HCT116 (cell line): ENCODE data around the gene NGF. TPM values are rescaled to one million over a fixed set of nuclear protein-coding genes. Genes with fewer than 3 reads are reported as not detected.

ENCODE experiments used
- ATAC-seq: fragments of 200-7000 bp; cut with Tn5 transposase; 2 replicates; pipeline ENCODE4 v1.9.1; 2020; ENCODE audit warnings: mild to moderate bottlenecking, moderate library complexity
- BruUV-seq: library from RNA; stranded (reverse); fragments of 400-500 nt; replicated peaks from 2 replicates; lab custom pipeline; 2021; lab: Mats Ljungman, UMichigan
- CTCF ChIA-PET: fragments of 300-600 bp; sonication (Branson Sonifier 250); formaldehyde crosslinking; loops from one replicate; lab custom pipeline; 2021; ENCODE audit warnings: antibody characterized with exemption; lab: Charles Lee
- POLR2A ChIA-PET: fragments of 300-600, 350-600 bp; sonication (Branson Sonifier 250); formaldehyde crosslinking; loops from one replicate; lab custom pipeline; 2021; ENCODE audit warnings: antibody characterized with exemption; lab: Charles Lee
- RAD21 ChIA-PET, 2 experiments: fragments of 300-600 bp; sonication (Branson Sonifier 250); formaldehyde crosslinking; loops; one replicate each; lab custom pipeline; 2023; ENCODE audit warnings: low total read pairs in 2 of 2; ENCODE audit not compliant: uncharacterized antibody in 2 of 2, unreplicated experiment in 2 of 2, low non-redundant PET in 1 of 2; lab: Charles Lee
- DNase-seq: peaks from one replicate; pipeline ENCODE4 v3.0.0-alpha.2; 2010; ENCODE audit warnings: low read depth, low spot score
- H2AFZ ChIP-seq: fragments of 200-600 bp; shearing (Covaris generic), sonication (generic); 2 replicates; pipeline ENCODE4 v1.6.1; 2017; ENCODE audit warnings: low read depth, mixed run types, mixed read lengths, antibody characterized with exemption, low read length; ENCODE audit not compliant: poor library complexity, severe bottlenecking
- H3K27ac ChIP-seq: 2 replicates; pipeline ENCODE4 v1.5.1; 2012; ENCODE audit warnings: low read depth, low read length
- H3K27me3 ChIP-seq: fragments of 200-600 bp; sonication (generic); 2 replicates; pipeline ENCODE4 v1.6.1; 2016; ENCODE audit warnings: mixed run types, low read length, mixed read lengths; ENCODE audit not compliant: insufficient read depth
- H3K36me3 ChIP-seq, 2 experiments: fragments of 200-500 bp in 1 of 2; fragments of 200-600 bp in 1 of 2; sonication (Bioruptor generic) in 1 of 2; sonication (generic) in 1 of 2; 2 replicates each; pipeline versions ENCODE4 v1.5.1 to v1.6.1; 2014 to 2016; ENCODE audit warnings: low read length in 2 of 2, inconsistent platforms in 1 of 2, mixed read lengths in 1 of 2, mixed run types in 1 of 2; ENCODE audit not compliant: insufficient read depth in 2 of 2, control insufficient read depth in 1 of 2
- H3K4me1 ChIP-seq, 2 experiments: fragments of 200-600 bp in 1 of 2; sonication (generic) in 1 of 2; 2 replicates each; pipeline versions ENCODE4 v1.5.1 to v1.6.1; 2012 to 2017; ENCODE audit warnings: low read length in 2 of 2, inconsistent platforms in 1 of 2, mild to moderate bottlenecking in 1 of 2, mixed read lengths in 1 of 2, mixed run types in 1 of 2, moderate library complexity in 1 of 2; ENCODE audit not compliant: insufficient read depth in 2 of 2, control insufficient read depth in 1 of 2
- H3K4me2 ChIP-seq: fragments of 200-600 bp; sonication (generic); 2 replicates; pipeline ENCODE4 v1.6.1; 2017; ENCODE audit warnings: mixed run types, low read length, mixed read lengths
- H3K4me3 ChIP-seq, 2 experiments: fragments of 200-600 bp in 1 of 2; sonication (generic) in 1 of 2; replicated peaks in 1 of 2; 2 replicates each; pipeline ENCODE4 v1.5.1; 2011 to 2016; ENCODE audit warnings: low read length in 2 of 2, control low read depth in 1 of 2, low read depth in 1 of 2, mild to moderate bottlenecking in 1 of 2, mixed read lengths in 1 of 2, mixed run types in 1 of 2
- H3K79me2 ChIP-seq: fragments of 200-600 bp; sonication (generic); 2 replicates; pipeline ENCODE4 v1.6.1; 2017; ENCODE audit warnings: mild to moderate bottlenecking, mixed run types, low read length, moderate library complexity, mixed read lengths; ENCODE audit not compliant: insufficient read depth
- H3K9ac ChIP-seq: fragments of 200-600 bp; sonication (generic); 2 replicates; pipeline ENCODE4 v1.6.1; 2016; ENCODE audit warnings: low read length, mixed read lengths
- H3K9me2 ChIP-seq: fragments of 200-600 bp; sonication (generic), shearing (Covaris generic); 2 replicates; pipeline ENCODE4 v1.6.1; 2017; ENCODE audit warnings: mixed run types, mild to moderate bottlenecking, moderate library complexity; ENCODE audit not compliant: insufficient read depth
- H3K9me3 ChIP-seq, 2 experiments: fragments of 200-500 bp in 1 of 2; fragments of 200-600 bp in 1 of 2; sonication (Bioruptor generic) in 1 of 2; sonication (generic) in 1 of 2; 2 replicates each; pipeline ENCODE4 v1.6.1; 2014 to 2017; ENCODE audit warnings: low read length in 2 of 2, mixed read lengths in 2 of 2, inconsistent platforms in 1 of 2, low read depth in 1 of 2, mild to moderate bottlenecking in 1 of 2, mixed run types in 1 of 2, moderate library complexity in 1 of 2; ENCODE audit not compliant: control insufficient read depth in 1 of 2, insufficient read depth in 1 of 2
- H4K20me1 ChIP-seq: fragments of 200-600 bp; sonication (generic), shearing (Covaris generic); 2 replicates; pipeline ENCODE4 v1.6.1; 2017; ENCODE audit warnings: mixed run types, mild to moderate bottlenecking, moderate library complexity; ENCODE audit not compliant: insufficient read depth
- CBX3 ChIP-seq: IDR thresholded peaks from 2 replicates; pipeline ENCODE4 v1.6.1; 2012; ENCODE audit warnings: low read depth
- CEBPB ChIP-seq: IDR thresholded peaks from 2 replicates; pipeline ENCODE4 v1.6.1; 2012; ENCODE audit warnings: low read depth
- EGR1 ChIP-seq: IDR thresholded peaks from 2 replicates; pipeline ENCODE4 v1.6.1; 2012; ENCODE audit warnings: low read depth
- ELF1 ChIP-seq: IDR thresholded peaks from 2 replicates; pipeline ENCODE4 v1.6.1; 2012; ENCODE audit warnings: low read depth, borderline replicate concordance
- EZH2 ChIP-seq: fragments of 200-600 bp; sonication (generic); IDR thresholded peaks from 2 replicates; pipeline ENCODE4 v1.6.1; 2017; ENCODE audit warnings: antibody characterized with exemption, mixed run types
- FOSL1 ChIP-seq: IDR thresholded peaks from 2 replicates; pipeline ENCODE4 v1.6.1; 2012; ENCODE audit warnings: low read depth
- JUND ChIP-seq: IDR thresholded peaks from 2 replicates; pipeline ENCODE4 v1.6.1; 2012
- POLR2A ChIP-seq: IDR thresholded peaks from 2 replicates; pipeline ENCODE4 v1.7.0; 2011; ENCODE audit warnings: borderline replicate concordance; ENCODE audit not compliant: insufficient read depth, insufficient read length; ENCODE audit errors: extremely low read depth
- POLR2AphosphoS5 ChIP-seq: IDR thresholded peaks from 2 replicates; pipeline ENCODE4 v1.6.1; 2011; ENCODE audit warnings: mild to moderate bottlenecking, low read depth, low read length, moderate library complexity
- SIN3A ChIP-seq: IDR thresholded peaks from 2 replicates; pipeline ENCODE4 v1.6.1; 2012; ENCODE audit warnings: low read depth
- SRF ChIP-seq: IDR thresholded peaks from 2 replicates; pipeline ENCODE4 v1.6.1; 2012; ENCODE audit warnings: low read depth
- TCF7L2 ChIP-seq: IDR thresholded peaks from 2 replicates; pipeline ENCODE4 v1.7.0; 2011; ENCODE audit warnings: borderline replicate concordance, inconsistent platforms; ENCODE audit not compliant: insufficient read depth, insufficient read length; ENCODE audit errors: extremely low read depth
- ZFX ChIP-seq: fragments of 450-650 bp; IDR thresholded peaks from 2 replicates; pipeline ENCODE4 v1.6.1; 2017
- ZNF274 ChIP-seq: fragments of 200-500 bp; sonication (Bioruptor generic); IDR thresholded peaks from 2 replicates; pipeline ENCODE4 v1.6.1; 2014; ENCODE audit warnings: mild to moderate bottlenecking, low read depth, low read length, inconsistent platforms
- intact Hi-C: fragments of 100-400 bp; cut with micrococcal nuclease; formaldehyde crosslinking; loops from 2 replicates; pipeline ENCODE4 v1.10.0; 2022
- total RNA-seq: library from RNA; stranded (reverse); gene quantifications from one replicate; pipeline ENCODE4 v1.2.1, GENCODE V29; 2021; ENCODE audit not compliant: unreplicated experiment
- TF ChIP-seq, protein P1 (sequence below): IDR thresholded peaks from 2 replicates; pipeline ENCODE4 v1.6.1; 2012
- TF ChIP-seq, protein P2 (sequence below): IDR thresholded peaks from 2 replicates; pipeline ENCODE4 v1.6.1; 2012; ENCODE audit warnings: low read depth

NGF gene
- total RNA-seq, 1 experiment from 2014 or later = not detected

DNA sequence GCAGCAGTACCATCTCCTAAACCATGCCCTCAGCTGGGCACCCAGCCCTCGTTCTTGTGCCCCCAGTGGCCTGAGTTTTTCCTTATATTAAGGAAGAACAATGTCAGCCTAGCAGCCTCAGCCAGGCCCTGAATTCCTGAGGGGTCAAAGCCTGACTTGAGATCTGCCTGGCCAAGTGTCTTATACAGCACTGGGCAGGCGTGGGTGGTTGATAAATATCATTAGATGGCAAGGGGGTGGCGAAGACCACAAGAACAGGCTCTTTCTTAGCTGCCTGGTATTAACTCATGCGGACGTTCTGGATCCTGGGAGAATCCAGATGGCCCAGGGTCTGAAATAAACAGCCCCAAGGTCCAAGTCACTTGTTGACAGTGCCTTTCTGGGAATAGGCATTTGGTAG is 18.3 kb downstream of the NGF start (continued):
- TF ChIP-seq TCF7L2 = no peak
- no peak for TF ChIP-seq SRF
- TF ChIP-seq, protein P1, sequence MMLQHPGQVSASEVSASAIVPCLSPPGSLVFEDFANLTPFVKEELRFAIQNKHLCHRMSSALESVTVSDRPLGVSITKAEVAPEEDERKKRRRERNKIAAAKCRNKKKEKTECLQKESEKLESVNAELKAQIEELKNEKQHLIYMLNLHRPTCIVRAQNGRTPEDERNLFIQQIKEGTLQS = no peak

DNA sequence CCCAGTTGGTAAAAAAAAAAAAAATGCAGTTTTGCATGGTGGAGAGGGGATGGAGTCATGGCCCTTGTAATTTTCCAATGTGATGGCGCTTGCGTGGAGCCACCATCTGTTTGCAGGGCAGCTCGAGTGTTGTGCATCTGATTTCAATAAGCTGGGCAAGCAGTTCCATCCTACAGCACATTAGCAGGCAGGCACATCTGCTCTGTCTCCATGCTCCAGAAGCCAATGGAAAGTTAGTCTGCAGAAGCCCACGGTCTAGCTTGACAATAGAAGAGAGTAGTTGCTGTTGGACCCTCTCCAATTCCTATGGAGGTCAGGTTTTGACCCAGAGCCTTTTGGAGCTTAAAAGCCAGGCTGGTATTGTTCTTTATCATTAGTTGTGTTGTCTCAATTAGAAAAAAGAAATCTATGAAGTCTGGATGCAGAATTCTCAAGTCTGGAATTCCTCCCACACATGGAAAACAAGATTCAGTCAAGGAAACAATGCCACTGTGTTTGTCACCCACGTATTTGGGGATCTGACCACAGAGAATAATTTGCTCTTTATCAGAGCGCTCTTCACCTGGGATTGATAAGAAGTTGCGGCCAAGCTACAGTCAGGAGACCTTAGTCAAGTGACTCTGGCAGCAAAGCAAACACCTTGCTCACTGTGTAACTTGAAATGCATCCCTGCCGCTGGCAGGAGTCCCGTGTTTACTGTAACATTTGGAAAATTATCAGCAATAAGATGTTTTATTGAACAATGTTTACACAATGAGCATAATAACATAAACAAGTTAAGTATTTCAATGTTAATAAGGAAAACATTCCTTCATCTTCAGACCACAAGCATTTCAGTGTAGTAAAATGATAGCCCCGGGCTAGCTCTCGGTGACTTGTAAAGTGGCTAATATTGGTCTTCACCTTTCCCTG is 20.7 kb downstream of the NGF start:
- RAD21 ChIA-PET = no interaction called here
- CTCF ChIA-PET = no interaction called here
- no peak overlapping the region for H2AFZ ChIP-seq
- no peak overlapping the region for H3K9ac ChIP-seq
- no peak overlapping the region for H3K27ac ChIP-seq
- no peak for DNase-seq
- no peak for ATAC-seq
- no peaks in the 10 kb centered on the region for H3K9me2 ChIP-seq
- H4K20me1 ChIP-seq = no peaks in the 10 kb centered on the region
- no peaks in the 10 kb centered on the region for H3K79me2 ChIP-seq
- intact Hi-C loops = no loop called here
- POLR2A ChIA-PET = no interaction called here
- H3K27me3 ChIP-seq = no peaks in the 10 kb centered on the region
- no peaks in the 10 kb centered on the region for H3K9me3 ChIP-seq
- no peak overlapping the region for H3K4me2 ChIP-seq
- H3K4me3 ChIP-seq = no peak overlapping the region
- H3K4me1 ChIP-seq = no peaks in the 10 kb centered on the region
- no peaks in the 10 kb centered on the region for H3K36me3 ChIP-seq
- no TSS peak for BruUV-seq
- no peak for TF ChIP-seq ELF1
- TF ChIP-seq CBX3 = no peak
- no peak for TF ChIP-seq ZFX
- TF ChIP-seq EGR1 = no peak
- TF ChIP-seq EZH2 = no peak
- TF ChIP-seq POLR2A = no peak
- TF ChIP-seq CEBPB = no peak
- no peak for TF ChIP-seq ZNF274
- TF ChIP-seq JUND = no peak
- TF ChIP-seq, protein P2, sequence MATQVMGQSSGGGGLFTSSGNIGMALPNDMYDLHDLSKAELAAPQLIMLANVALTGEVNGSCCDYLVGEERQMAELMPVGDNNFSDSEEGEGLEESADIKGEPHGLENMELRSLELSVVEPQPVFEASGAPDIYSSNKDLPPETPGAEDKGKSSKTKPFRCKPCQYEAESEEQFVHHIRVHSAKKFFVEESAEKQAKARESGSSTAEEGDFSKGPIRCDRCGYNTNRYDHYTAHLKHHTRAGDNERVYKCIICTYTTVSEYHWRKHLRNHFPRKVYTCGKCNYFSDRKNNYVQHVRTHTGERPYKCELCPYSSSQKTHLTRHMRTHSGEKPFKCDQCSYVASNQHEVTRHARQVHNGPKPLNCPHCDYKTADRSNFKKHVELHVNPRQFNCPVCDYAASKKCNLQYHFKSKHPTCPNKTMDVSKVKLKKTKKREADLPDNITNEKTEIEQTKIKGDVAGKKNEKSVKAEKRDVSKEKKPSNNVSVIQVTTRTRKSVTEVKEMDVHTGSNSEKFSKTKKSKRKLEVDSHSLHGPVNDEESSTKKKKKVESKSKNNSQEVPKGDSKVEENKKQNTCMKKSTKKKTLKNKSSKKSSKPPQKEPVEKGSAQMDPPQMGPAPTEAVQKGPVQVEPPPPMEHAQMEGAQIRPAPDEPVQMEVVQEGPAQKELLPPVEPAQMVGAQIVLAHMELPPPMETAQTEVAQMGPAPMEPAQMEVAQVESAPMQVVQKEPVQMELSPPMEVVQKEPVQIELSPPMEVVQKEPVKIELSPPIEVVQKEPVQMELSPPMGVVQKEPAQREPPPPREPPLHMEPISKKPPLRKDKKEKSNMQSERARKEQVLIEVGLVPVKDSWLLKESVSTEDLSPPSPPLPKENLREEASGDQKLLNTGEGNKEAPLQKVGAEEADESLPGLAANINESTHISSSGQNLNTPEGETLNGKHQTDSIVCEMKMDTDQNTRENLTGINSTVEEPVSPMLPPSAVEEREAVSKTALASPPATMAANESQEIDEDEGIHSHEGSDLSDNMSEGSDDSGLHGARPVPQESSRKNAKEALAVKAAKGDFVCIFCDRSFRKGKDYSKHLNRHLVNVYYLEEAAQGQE = no peak
- no peak for TF ChIP-seq POLR2AphosphoS5
- TF ChIP-seq SIN3A = no peak
- TF ChIP-seq FOSL1 = no peak
